Natural killer cell (primary cell): Measurements from ENCODE around the gene GBP7. TPM values are rescaled to one million over a fixed set of nuclear protein-coding genes. Genes with fewer than 3 reads are reported as not detected.

Experiments used
- ATAC-seq, 3 donors: fragments of 150-1000 bp in 2 of 3; fragments of 200-7000 bp in 1 of 3; cut with Tn5 transposase; 1 replicate in 1 of 3; 2 replicates in 2 of 3; pipeline ENCODE4 v1.10.0; 2021; ENCODE audit warnings: mild to moderate bottlenecking in 2 of 3, moderate library complexity in 2 of 3
- DNase-seq, 2 donors: peaks; one replicate each; pipeline versions ENCODE4 v3.0.0 to v3.0.0-alpha.2; 2013 to 2021; ENCODE audit warnings: mixed read lengths in 1 of 2
- H3K27ac ChIP-seq: one replicate; pipeline ENCODE4 v1.5.1; 2013; ENCODE audit warnings: mild to moderate bottlenecking, low read length
- H3K27me3 ChIP-seq: one replicate; pipeline ENCODE4 v1.6.1; 2013; ENCODE audit warnings: low read length; ENCODE audit not compliant: control insufficient read depth, insufficient read depth
- H3K36me3 ChIP-seq: one replicate; pipeline ENCODE4 v1.6.1; 2013; ENCODE audit warnings: low read length; ENCODE audit not compliant: control insufficient read depth, insufficient read depth
- H3K4me1 ChIP-seq: one replicate; pipeline ENCODE4 v1.6.1; 2013; ENCODE audit warnings: low read length; ENCODE audit not compliant: control insufficient read depth, insufficient read depth
- H3K4me3 ChIP-seq: one replicate; pipeline ENCODE4 v1.5.1; 2013; ENCODE audit warnings: low read length
- H3K9me3 ChIP-seq: one replicate; pipeline ENCODE4 v1.6.1; 2013; ENCODE audit warnings: low read length; ENCODE audit not compliant: control insufficient read depth, insufficient read depth
- H3K27ac Mint-ChIP-seq, 2 donors: one replicate each; pipeline ENCODE4 v1.8.0; 2022; ENCODE audit warnings: mild to moderate bottlenecking in 2 of 2, mixed read lengths in 2 of 2, moderate library complexity in 1 of 2
- H3K27me3 Mint-ChIP-seq, 2 donors: one replicate each; pipeline ENCODE4 v1.8.0; 2022; ENCODE audit warnings: low read depth in 2 of 2, mixed read lengths in 2 of 2
- H3K36me3 Mint-ChIP-seq: one replicate; pipeline ENCODE4 v1.8.0; 2022; ENCODE audit warnings: mixed read lengths
- H3K4me1 Mint-ChIP-seq, 2 donors: one replicate each; pipeline ENCODE4 v1.8.0; 2022; ENCODE audit warnings: mixed read lengths in 2 of 2
- H3K4me3 Mint-ChIP-seq: one replicate; pipeline ENCODE4 v1.8.0; 2022; ENCODE audit warnings: mild to moderate bottlenecking, moderate library complexity, mixed read lengths
- H3K9me3 Mint-ChIP-seq, 2 donors: one replicate each; pipeline ENCODE4 v1.8.0; 2022; ENCODE audit warnings: mixed read lengths in 2 of 2
- whole genome bisulfite sequencing: methylation state at CpG from one replicate; pipeline ENCODE4 v1.1.7; 2013; ENCODE audit warnings: missing lambda C conversion rate; ENCODE audit not compliant: insufficient coverage; 5-methylcytosine and 5-hydroxymethylcytosine counted together
- intact Hi-C: fragments of 100-400 bp; cut with micrococcal nuclease; formaldehyde crosslinking; loops from one replicate; pipeline ENCODE4 v1.14.2; 2022
- total RNA-seq, 4 donors: library from RNA; stranded (reverse); fragments of 120-200 nt in 1 of 4; gene quantifications; one replicate each; pipeline versions ENCODE4 v1.2.3 to v1.2.4, GENCODE V29; 2013 to 2022
- TF ChIP-seq, protein P1 (sequence below): fragments of 200-600 bp; IDR thresholded peaks from one replicate; pipeline ENCODE4 v1.8.0; 2022; ENCODE audit warnings: antibody characterized with exemption

Gene GBP7
- total RNA-seq, 3 donors from 2014 or later (not counting 1 experiment from before 2014, with no cell fraction given): 0.75 TPM; not detected in 2

GRCh38 chr1:89100412-89100811 is 75.4 kb downstream of the GBP7 start:
- no peak overlapping the region for H3K4me3 ChIP-seq
- TF ChIP-seq, protein P1, sequence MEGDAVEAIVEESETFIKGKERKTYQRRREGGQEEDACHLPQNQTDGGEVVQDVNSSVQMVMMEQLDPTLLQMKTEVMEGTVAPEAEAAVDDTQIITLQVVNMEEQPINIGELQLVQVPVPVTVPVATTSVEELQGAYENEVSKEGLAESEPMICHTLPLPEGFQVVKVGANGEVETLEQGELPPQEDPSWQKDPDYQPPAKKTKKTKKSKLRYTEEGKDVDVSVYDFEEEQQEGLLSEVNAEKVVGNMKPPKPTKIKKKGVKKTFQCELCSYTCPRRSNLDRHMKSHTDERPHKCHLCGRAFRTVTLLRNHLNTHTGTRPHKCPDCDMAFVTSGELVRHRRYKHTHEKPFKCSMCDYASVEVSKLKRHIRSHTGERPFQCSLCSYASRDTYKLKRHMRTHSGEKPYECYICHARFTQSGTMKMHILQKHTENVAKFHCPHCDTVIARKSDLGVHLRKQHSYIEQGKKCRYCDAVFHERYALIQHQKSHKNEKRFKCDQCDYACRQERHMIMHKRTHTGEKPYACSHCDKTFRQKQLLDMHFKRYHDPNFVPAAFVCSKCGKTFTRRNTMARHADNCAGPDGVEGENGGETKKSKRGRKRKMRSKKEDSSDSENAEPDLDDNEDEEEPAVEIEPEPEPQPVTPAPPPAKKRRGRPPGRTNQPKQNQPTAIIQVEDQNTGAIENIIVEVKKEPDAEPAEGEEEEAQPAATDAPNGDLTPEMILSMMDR: no peak
- Mint-ChIP-seq H3K36me3 (peaks cover 11% of the 10 kb centered on the region), H3K4me3 (no peak overlapping the region), H3K9me3 (no peaks in the 10 kb centered on the region), H3K4me1 (peaks cover 8 to 10% of the 10 kb centered on the region in 2 donors), H3K27ac (no peak overlapping the region), H3K27me3 (no peaks in the 10 kb centered on the region)
- H3K4me1 ChIP-seq: no peaks in the 10 kb centered on the region
- peaks cover 15% of the 10 kb centered on the region for H3K36me3 ChIP-seq
- intact Hi-C loops: no loop called here
- H3K27me3 ChIP-seq: no peaks in the 10 kb centered on the region
- no peak overlapping the region for H3K27ac ChIP-seq
- WGBS: 87% methylated on average over 3 of the region's 3 CpGs
- ATAC-seq (no peak), DNase-seq (no peak)
- H3K9me3 ChIP-seq: no peaks in the 10 kb centered on the region

GRCh38 chr1:89098857-89099256 is 76.9 kb downstream of the GBP7 start:
- H3K9me3 ChIP-seq: no peaks in the 10 kb centered on the region
- TF ChIP-seq, protein P1: no peak
- no peaks in the 10 kb centered on the region for H3K36me3 Mint-ChIP-seq

DNA sequence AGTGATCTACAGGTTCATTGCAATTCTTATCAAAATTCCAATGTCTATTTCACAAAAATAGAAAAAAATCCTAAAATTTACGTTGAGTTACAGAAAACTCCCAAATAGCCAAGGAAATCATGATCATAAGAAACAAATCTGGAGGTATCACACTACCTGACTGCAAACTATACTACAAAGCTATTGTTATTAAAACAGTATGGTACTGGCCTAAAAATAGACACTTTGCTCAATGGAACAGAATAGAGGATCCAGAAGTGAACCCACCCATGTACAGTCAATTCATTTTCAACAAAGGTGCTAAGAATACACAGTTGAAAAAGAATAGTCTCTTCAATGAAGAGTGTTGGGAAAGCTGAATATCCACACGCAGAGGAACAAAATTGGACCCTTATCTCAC is 80.1 kb downstream of the GBP7 start:
- intact Hi-C loops: no loop called here
- no peaks in the 10 kb centered on the region for H3K4me1 Mint-ChIP-seq
- Histone ChIP-seq H3K27ac (no peak overlapping the region), H3K4me1 (no peaks in the 10 kb centered on the region), H3K9me3 (no peaks in the 10 kb centered on the region), H3K4me3 (no peak overlapping the region), H3K27me3 (no peaks in the 10 kb centered on the region), H3K36me3 (no peaks in the 10 kb centered on the region)
- DNase-seq (no peak), ATAC-seq (no peak)
- no peak overlapping the region for H3K4me3 Mint-ChIP-seq
- H3K27me3 Mint-ChIP-seq: no peaks in the 10 kb centered on the region
- TF ChIP-seq, protein P1: no peak
- WGBS: no CpG with 5 or more reads among the region's 2 CpGs
- no peaks in the 10 kb centered on the region for H3K36me3 Mint-ChIP-seq
- H3K27ac Mint-ChIP-seq: no peak overlapping the region
- no peaks in the 10 kb centered on the region for H3K9me3 Mint-ChIP-seq

More at GRCh38 chr1:89098857-89099256, 76.9 kb downstream of the GBP7 start:
- H3K27me3 ChIP-seq: no peaks in the 10 kb centered on the region
- DNase-seq: no peak
- Mint-ChIP-seq H3K4me3 (no peak overlapping the region), H3K27me3 (no peaks in the 10 kb centered on the region), H3K4me1 (peaks cover 6 to 8% of the 10 kb centered on the region in 2 donors), H3K9me3 (no peaks in the 10 kb centered on the region), H3K27ac (no peak overlapping the region)
- H3K36me3 ChIP-seq: peaks cover 2% of the 10 kb centered on the region
- WGBS: 49% methylated on average over 3 of the region's 3 CpGs
- ATAC-seq: no peak
- intact Hi-C loops: no loop called here
- H3K27ac ChIP-seq: no peak overlapping the region
- no peak overlapping the region for H3K4me3 ChIP-seq
- no peaks in the 10 kb centered on the region for H3K4me1 ChIP-seq

DNA sequence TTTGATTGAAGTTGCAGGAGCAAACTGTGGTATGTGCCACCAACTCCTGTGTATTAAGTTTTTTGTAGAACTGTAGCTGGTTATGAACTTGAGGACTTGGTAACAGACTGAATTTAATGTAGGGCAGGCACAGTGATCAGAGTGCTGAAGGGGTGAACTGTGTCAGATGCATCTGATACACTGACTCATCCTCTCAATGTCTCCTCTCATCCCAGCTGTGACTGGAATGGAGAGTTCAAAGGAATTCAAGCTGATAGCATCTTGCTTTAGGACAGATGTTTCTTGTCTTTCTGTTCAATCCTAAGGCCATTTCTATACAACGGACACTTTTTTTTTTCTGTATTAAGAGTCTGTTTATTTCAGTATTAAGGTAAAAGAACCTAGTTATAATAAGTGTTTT is 85.8 kb downstream of the GBP7 start:
- DNase-seq: no peak
- intact Hi-C loops: no loop called here

More for the DNA sequence above, 85.8 kb downstream of the GBP7 start:
- no peaks in the 10 kb centered on the region for H3K4me1 ChIP-seq
- no peaks in the 10 kb centered on the region for H3K36me3 Mint-ChIP-seq
- H3K9me3 Mint-ChIP-seq: no peaks in the 10 kb centered on the region
- no peak for ATAC-seq
- TF ChIP-seq, protein P1: no peak
- no CpG with 5 or more reads among the region's 1 CpG for WGBS
- no peaks in the 10 kb centered on the region for H3K27me3 ChIP-seq
- no peak overlapping the region for H3K27ac ChIP-seq
- no peak overlapping the region for H3K4me3 ChIP-seq
- no peaks in the 10 kb centered on the region for H3K36me3 ChIP-seq
- peaks cover 0 to 3% of the 10 kb centered on the region in 2 donors for H3K27me3 Mint-ChIP-seq
- no peak overlapping the region for H3K4me3 Mint-ChIP-seq
- H3K9me3 ChIP-seq: no peaks in the 10 kb centered on the region
- H3K4me1 Mint-ChIP-seq: no peaks in the 10 kb centered on the region
- no peak overlapping the region for H3K27ac Mint-ChIP-seq
